HCT116 (cell line): Measurements from ENCODE around the gene AUTS2.

Experiments
- CEBPB ChIP-seq: IDR thresholded peaks from 2 replicates; pipeline ENCODE4 v1.6.1; 2012; ENCODE audit warnings: low read depth
- EZH2 ChIP-seq: fragments of 200-600 bp; sonication (generic); IDR thresholded peaks from 2 replicates; pipeline ENCODE4 v1.6.1; 2017; ENCODE audit warnings: antibody characterized with exemption, mixed run types
- FOSL1 ChIP-seq: IDR thresholded peaks from 2 replicates; pipeline ENCODE4 v1.6.1; 2012; ENCODE audit warnings: low read depth
- POLR2A ChIP-seq: IDR thresholded peaks from 2 replicates; pipeline ENCODE4 v1.7.0; 2011; ENCODE audit warnings: borderline replicate concordance; ENCODE audit not compliant: insufficient read depth, insufficient read length; ENCODE audit errors: extremely low read depth
- POLR2AphosphoS5 ChIP-seq: IDR thresholded peaks from 2 replicates; pipeline ENCODE4 v1.6.1; 2011; ENCODE audit warnings: mild to moderate bottlenecking, low read depth, low read length, moderate library complexity
- RAD21 ChIP-seq: IDR thresholded peaks from 2 replicates; pipeline ENCODE4 v1.6.1; 2012; ENCODE audit warnings: low read depth, mild to moderate bottlenecking
- SIN3A ChIP-seq: IDR thresholded peaks from 2 replicates; pipeline ENCODE4 v1.6.1; 2012; ENCODE audit warnings: low read depth
- YY1 ChIP-seq: IDR thresholded peaks from 2 replicates; pipeline ENCODE4 v1.6.1; 2011; ENCODE audit warnings: low read length, low read depth, moderate library complexity, mild to moderate bottlenecking; ENCODE audit not compliant: insufficient replicate concordance; ENCODE audit errors: extremely low read depth
- ZNF274 ChIP-seq: fragments of 200-500 bp; sonication (Bioruptor generic); IDR thresholded peaks from 2 replicates; pipeline ENCODE4 v1.6.1; 2014; ENCODE audit warnings: mild to moderate bottlenecking, low read depth, low read length, inconsistent platforms
- TF ChIP-seq, protein P1 (sequence below), 3 experiments: fragments of 200-600 bp in 1 of 3; sonication (generic) in 1 of 3; IDR thresholded peaks in 2 of 3; conservative IDR thresholded peaks in 1 of 3; 2 replicates each; pipeline ENCODE4 v1.5.1; 2012 to 2017; ENCODE audit warnings: low read depth in 2 of 3, low read length in 2 of 3, antibody characterized with exemption in 1 of 3, borderline replicate concordance in 1 of 3, control low read depth in 1 of 3, mild to moderate bottlenecking in 1 of 3, mixed read lengths in 1 of 3, mixed run types in 1 of 3, moderate library complexity in 1 of 3; ENCODE audit not compliant: insufficient read depth in 1 of 3
- TF ChIP-seq, protein P2 (sequence below): IDR thresholded peaks from 2 replicates; pipeline ENCODE4 v1.6.1; 2012
- TF ChIP-seq, protein P3 (sequence below): IDR thresholded peaks from 2 replicates; pipeline ENCODE4 v1.6.1; 2012
- TF ChIP-seq, protein P4 (sequence below): IDR thresholded peaks from 2 replicates; pipeline ENCODE4 v1.6.1; 2011; ENCODE audit warnings: mild to moderate bottlenecking, low read length, moderate library complexity; ENCODE audit not compliant: insufficient replicate concordance; ENCODE audit errors: extremely low read depth

DNA sequence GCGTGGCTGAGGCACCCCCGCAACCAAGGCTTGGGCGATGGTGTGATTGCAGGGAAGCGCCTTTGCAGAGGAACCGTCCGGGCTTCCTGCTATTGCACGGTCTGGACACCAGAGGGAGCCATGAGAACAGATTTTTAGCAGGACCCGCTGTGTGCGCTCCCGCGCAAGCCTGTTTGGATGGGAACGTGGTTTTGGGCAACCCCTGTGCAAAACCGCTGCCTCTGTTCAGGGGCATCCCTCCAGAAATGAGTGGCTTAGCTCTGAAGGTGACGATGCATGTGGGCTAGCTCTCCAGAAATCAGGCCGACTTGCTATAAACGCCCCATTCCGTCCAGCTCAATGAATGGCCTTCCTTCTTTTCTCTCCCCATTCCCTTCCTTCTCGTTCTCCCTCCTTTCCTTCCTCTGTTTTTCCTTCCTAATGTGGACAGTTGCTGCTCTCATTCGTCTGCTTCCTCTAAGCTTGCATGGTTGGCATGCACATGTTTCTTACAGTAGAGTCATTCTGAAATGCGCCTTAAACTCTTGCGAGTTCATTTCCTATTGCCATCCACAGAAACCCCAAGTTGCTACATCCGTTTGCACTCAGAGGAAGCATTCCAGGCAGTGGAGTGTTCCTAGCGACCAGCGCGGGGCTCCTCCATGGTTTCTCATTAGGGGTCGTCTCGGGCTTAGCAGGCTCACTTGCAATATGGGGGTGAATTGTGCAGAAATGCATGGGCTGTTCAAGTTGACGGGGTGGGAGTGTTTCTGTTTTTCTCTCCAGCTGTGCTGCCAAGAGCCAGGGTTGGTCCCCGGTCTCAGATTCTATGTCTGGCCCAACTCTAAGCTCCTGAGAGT lies 1231.2 kb downstream of the AUTS2 start:
- TF ChIP-seq SIN3A, result no peak
- TF ChIP-seq POLR2A, result no peak
- no peak for TF ChIP-seq POLR2AphosphoS5
- TF ChIP-seq FOSL1, result no peak
- TF ChIP-seq EZH2, result no peak
- TF ChIP-seq, protein P1, sequence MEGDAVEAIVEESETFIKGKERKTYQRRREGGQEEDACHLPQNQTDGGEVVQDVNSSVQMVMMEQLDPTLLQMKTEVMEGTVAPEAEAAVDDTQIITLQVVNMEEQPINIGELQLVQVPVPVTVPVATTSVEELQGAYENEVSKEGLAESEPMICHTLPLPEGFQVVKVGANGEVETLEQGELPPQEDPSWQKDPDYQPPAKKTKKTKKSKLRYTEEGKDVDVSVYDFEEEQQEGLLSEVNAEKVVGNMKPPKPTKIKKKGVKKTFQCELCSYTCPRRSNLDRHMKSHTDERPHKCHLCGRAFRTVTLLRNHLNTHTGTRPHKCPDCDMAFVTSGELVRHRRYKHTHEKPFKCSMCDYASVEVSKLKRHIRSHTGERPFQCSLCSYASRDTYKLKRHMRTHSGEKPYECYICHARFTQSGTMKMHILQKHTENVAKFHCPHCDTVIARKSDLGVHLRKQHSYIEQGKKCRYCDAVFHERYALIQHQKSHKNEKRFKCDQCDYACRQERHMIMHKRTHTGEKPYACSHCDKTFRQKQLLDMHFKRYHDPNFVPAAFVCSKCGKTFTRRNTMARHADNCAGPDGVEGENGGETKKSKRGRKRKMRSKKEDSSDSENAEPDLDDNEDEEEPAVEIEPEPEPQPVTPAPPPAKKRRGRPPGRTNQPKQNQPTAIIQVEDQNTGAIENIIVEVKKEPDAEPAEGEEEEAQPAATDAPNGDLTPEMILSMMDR (IDR thresholded peaks at IDR 0.05 in 2 of 3, conservative IDR thresholded peaks at IDR 0.05 in 1 of 3; ENCODE audit: borderline replicate concordance in 1 of 3, insufficient read depth in 1 of 3, low read depth in 2 of 3, low read length in 2 of 3), result peak in 2 of 3 experiments; percentile 73 to 77; a peak in 4 of 6 replicates
- TF ChIP-seq, protein P2, sequence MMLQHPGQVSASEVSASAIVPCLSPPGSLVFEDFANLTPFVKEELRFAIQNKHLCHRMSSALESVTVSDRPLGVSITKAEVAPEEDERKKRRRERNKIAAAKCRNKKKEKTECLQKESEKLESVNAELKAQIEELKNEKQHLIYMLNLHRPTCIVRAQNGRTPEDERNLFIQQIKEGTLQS, result no peak
- no peak for TF ChIP-seq CEBPB
- TF ChIP-seq, protein P3, sequence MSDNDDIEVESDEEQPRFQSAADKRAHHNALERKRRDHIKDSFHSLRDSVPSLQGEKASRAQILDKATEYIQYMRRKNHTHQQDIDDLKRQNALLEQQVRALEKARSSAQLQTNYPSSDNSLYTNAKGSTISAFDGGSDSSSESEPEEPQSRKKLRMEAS, result no peak
- peak; percentile 49 for TF ChIP-seq RAD21
- no peak for TF ChIP-seq YY1
- TF ChIP-seq, protein P4, sequence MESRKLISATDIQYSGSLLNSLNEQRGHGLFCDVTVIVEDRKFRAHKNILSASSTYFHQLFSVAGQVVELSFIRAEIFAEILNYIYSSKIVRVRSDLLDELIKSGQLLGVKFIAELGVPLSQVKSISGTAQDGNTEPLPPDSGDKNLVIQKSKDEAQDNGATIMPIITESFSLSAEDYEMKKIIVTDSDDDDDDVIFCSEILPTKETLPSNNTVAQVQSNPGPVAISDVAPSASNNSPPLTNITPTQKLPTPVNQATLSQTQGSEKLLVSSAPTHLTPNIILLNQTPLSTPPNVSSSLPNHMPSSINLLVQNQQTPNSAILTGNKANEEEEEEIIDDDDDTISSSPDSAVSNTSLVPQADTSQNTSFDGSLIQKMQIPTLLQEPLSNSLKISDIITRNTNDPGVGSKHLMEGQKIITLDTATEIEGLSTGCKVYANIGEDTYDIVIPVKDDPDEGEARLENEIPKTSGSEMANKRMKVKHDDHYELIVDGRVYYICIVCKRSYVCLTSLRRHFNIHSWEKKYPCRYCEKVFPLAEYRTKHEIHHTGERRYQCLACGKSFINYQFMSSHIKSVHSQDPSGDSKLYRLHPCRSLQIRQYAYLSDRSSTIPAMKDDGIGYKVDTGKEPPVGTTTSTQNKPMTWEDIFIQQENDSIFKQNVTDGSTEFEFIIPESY, result no peak
- no peak for TF ChIP-seq ZNF274
